GM12878 (cell line): ENCODE measurements around the gene ARHGAP26.

ENCODE experiments used
- HDAC2 ChIP-seq: fragments of 200-600 bp; sonication (generic); IDR thresholded peaks from 2 replicates; pipeline ENCODE4 v1.6.1; 2017
- POLR2AphosphoS5 ChIP-seq: IDR thresholded peaks from 2 replicates; pipeline ENCODE4 v1.6.1; 2011; ENCODE audit warnings: mild to moderate bottlenecking, low read length, inconsistent platforms
- RAD21 ChIP-seq: IDR thresholded peaks from 2 replicates; pipeline ENCODE4 v1.6.1; 2011; ENCODE audit warnings: mild to moderate bottlenecking, low read depth, low read length, moderate library complexity; ENCODE audit not compliant: insufficient read depth
- ZNF217 ChIP-seq: fragments of 450-650 bp; IDR thresholded peaks from 2 replicates; pipeline ENCODE4 v1.6.1; 2017; ENCODE audit warnings: antibody characterized with exemption, mild to moderate bottlenecking
- ZSCAN29 ChIP-seq: fragments of 450-650 bp; IDR thresholded peaks from 2 replicates; pipeline ENCODE4 v1.6.1; 2017; ENCODE audit warnings: mild to moderate bottlenecking, moderate library complexity
- TF ChIP-seq, protein P1 (sequence below), 3 experiments: IDR thresholded peaks in 2 of 3; conservative IDR thresholded peaks in 1 of 3; 2 replicates each; pipeline ENCODE4 v1.5.1; 2011; ENCODE audit warnings: low read depth in 3 of 3, low read length in 3 of 3, mild to moderate bottlenecking in 3 of 3, control low read depth in 2 of 3, moderate library complexity in 2 of 3, inconsistent platforms in 1 of 3, mixed read lengths in 1 of 3; ENCODE audit not compliant: control insufficient read depth in 2 of 3, insufficient read depth in 1 of 3; ENCODE audit errors: extremely low read depth in 1 of 3

- TF ChIP-seq ZNF217 (no peak), ZSCAN29 (no peak), POLR2AphosphoS5 (no peak), RAD21 (no peak), HDAC2 (no peak)
- TF ChIP-seq, protein P1, sequence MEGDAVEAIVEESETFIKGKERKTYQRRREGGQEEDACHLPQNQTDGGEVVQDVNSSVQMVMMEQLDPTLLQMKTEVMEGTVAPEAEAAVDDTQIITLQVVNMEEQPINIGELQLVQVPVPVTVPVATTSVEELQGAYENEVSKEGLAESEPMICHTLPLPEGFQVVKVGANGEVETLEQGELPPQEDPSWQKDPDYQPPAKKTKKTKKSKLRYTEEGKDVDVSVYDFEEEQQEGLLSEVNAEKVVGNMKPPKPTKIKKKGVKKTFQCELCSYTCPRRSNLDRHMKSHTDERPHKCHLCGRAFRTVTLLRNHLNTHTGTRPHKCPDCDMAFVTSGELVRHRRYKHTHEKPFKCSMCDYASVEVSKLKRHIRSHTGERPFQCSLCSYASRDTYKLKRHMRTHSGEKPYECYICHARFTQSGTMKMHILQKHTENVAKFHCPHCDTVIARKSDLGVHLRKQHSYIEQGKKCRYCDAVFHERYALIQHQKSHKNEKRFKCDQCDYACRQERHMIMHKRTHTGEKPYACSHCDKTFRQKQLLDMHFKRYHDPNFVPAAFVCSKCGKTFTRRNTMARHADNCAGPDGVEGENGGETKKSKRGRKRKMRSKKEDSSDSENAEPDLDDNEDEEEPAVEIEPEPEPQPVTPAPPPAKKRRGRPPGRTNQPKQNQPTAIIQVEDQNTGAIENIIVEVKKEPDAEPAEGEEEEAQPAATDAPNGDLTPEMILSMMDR (IDR thresholded peaks at IDR 0.05 in 2 of 3, conservative IDR thresholded peaks at IDR 0.05 in 1 of 3; ENCODE audit: control insufficient read depth in 2 of 3, extremely low read depth in 1 of 3, insufficient read depth in 1 of 3, low read depth in 3 of 3, low read length in 3 of 3): no peak
Observed at GRCh38 chr5:142743592-142744441, 26.4 kb upstream of the ARHGAP26 start.
